Chondrocyte (in vitro differentiated cells): ENCODE measurements around the gene BCL6. TPM values are rescaled to one million over a fixed set of nuclear protein-coding genes. Genes with fewer than 3 reads are reported as not detected.

Experiments used
- DNase-seq: peaks from one replicate; pipeline ENCODE4 v3.0.0; 2021; ENCODE audit warnings: mixed read lengths, low spot score
- H3K27ac Mint-ChIP-seq: one replicate; pipeline ENCODE4 v1.8.0; 2021; ENCODE audit warnings: mild to moderate bottlenecking, moderate library complexity, mixed read lengths; ENCODE audit not compliant: unreplicated experiment
- H3K27me3 Mint-ChIP-seq: 2 replicates; pipeline ENCODE4 v1.8.0; 2021; ENCODE audit warnings: low read depth, mixed read lengths
- H3K36me3 Mint-ChIP-seq: 2 replicates; pipeline ENCODE4 v1.8.0; 2021; ENCODE audit warnings: low read depth, mixed read lengths
- H3K4me1 Mint-ChIP-seq: 2 replicates; pipeline ENCODE4 v1.8.0; 2021; ENCODE audit warnings: low read depth, mild to moderate bottlenecking, mixed read lengths
- H3K4me3 Mint-ChIP-seq: one replicate; pipeline ENCODE4 v1.8.0; 2021; ENCODE audit warnings: mild to moderate bottlenecking, moderate library complexity, mixed read lengths; ENCODE audit not compliant: unreplicated experiment
- H3K9me3 Mint-ChIP-seq: 2 replicates; pipeline ENCODE4 v1.8.0; 2021; ENCODE audit warnings: low read depth, mixed read lengths
- CTCF ChIP-seq: fragments of 200-600 bp; sonication (generic); IDR thresholded peaks from 2 replicates; pipeline ENCODE4 v1.5.0; 2021; ENCODE audit warnings: antibody characterized with exemption, mild to moderate bottlenecking, moderate library complexity
- total RNA-seq: library from RNA; stranded (reverse); gene quantifications from 3 replicates; pipeline ENCODE4 v1.2.1, GENCODE V29; 2021

BCL6 gene
- total RNA-seq, 1 donor from 2014 or later: 46.7 TPM

GRCh38 chr3:187694801-187695200 lies 50.5 kb downstream of the BCL6 start:
- H3K27ac Mint-ChIP-seq: no peak overlapping the region

GRCh38 chr3:187693431-187693830 lies 51.8 kb downstream of the BCL6 start:
- peaks cover 6% of the 10 kb centered on the region for H3K36me3 Mint-ChIP-seq
- peaks cover 5% of the 10 kb centered on the region for H3K9me3 Mint-ChIP-seq
- H3K27me3 Mint-ChIP-seq: peaks cover 45% of the 10 kb centered on the region
- no peak overlapping the region for H3K27ac Mint-ChIP-seq
- H3K4me3 Mint-ChIP-seq: no peak overlapping the region
- DNase-seq: no peak
- peaks cover 7% of the 10 kb centered on the region for H3K4me1 Mint-ChIP-seq
- no peak for TF ChIP-seq CTCF

More at GRCh38 chr3:187694801-187695200, 50.5 kb downstream of the BCL6 start:
- no peak for DNase-seq
- Mint-ChIP-seq H3K4me1 (peaks cover 7% of the 10 kb centered on the region), H3K4me3 (no peak overlapping the region), H3K9me3 (peaks cover 5% of the 10 kb centered on the region), H3K36me3 (peaks cover 6% of the 10 kb centered on the region), H3K27me3 (peaks cover 40% of the 10 kb centered on the region)
- no peak for TF ChIP-seq CTCF

DNA sequence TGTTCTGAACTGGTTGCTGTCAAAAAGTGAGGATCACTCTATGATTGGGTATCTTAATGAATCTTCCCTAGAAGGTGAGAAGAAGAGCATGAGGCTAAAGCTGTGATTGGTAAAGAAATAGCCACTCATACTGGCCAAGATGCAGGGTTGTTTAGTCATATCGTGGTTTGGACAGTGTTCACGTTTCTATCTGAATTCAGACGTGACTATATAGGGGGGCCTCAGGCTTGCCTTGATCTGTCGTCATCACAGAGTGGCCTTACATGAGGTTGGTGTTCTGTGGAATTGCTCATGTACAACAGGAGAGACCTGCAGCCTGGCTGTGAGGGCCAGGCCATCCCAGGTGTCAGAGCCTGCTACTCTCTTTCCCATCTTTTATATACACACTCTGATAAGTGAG lies 55.3 kb downstream of the BCL6 start:
- DNase-seq: no peak
- Mint-ChIP-seq H3K36me3 (peaks cover 8% of the 10 kb centered on the region), H3K27ac (no peak overlapping the region), H3K4me3 (no peak overlapping the region), H3K4me1 (peaks cover under 1% of the 10 kb centered on the region), H3K27me3 (peaks cover 34% of the 10 kb centered on the region), H3K9me3 (peaks cover 18% of the 10 kb centered on the region)
- no peak for TF ChIP-seq CTCF

- Mint-ChIP-seq H3K36me3 (peaks cover 5% of the 10 kb centered on the region), H3K4me3 (no peak overlapping the region), H3K4me1 (no peaks in the 10 kb centered on the region), H3K9me3 (peaks cover 17% of the 10 kb centered on the region), H3K27me3 (peaks cover 35% of the 10 kb centered on the region), H3K27ac (no peak overlapping the region)
- DNase-seq: no peak
- no peak for TF ChIP-seq CTCF
Observed at GRCh38 chr3:187686621-187687273, 58.5 kb downstream of the BCL6 start.

GRCh38 chr3:187685948-187686347 lies 59.3 kb downstream of the BCL6 start:
- no peak overlapping the region for H3K4me3 Mint-ChIP-seq
- H3K36me3 Mint-ChIP-seq: peaks cover 2% of the 10 kb centered on the region
- no peaks in the 10 kb centered on the region for H3K4me1 Mint-ChIP-seq
- peaks cover 17% of the 10 kb centered on the region for H3K9me3 Mint-ChIP-seq
- no peak for TF ChIP-seq CTCF
- no peak overlapping the region for H3K27ac Mint-ChIP-seq
- H3K27me3 Mint-ChIP-seq: peaks cover 30% of the 10 kb centered on the region
- DNase-seq: no peak
